ENCODE measurements around the gene PUS1.

PUS1 gene

GRCh38 chr12:131988054-131988796 lies 59.1 kb downstream of the PUS1 start:
- DNase-seq (ENCODE audit: low spot score): no peak
- TF ChIP-seq, protein P1, sequence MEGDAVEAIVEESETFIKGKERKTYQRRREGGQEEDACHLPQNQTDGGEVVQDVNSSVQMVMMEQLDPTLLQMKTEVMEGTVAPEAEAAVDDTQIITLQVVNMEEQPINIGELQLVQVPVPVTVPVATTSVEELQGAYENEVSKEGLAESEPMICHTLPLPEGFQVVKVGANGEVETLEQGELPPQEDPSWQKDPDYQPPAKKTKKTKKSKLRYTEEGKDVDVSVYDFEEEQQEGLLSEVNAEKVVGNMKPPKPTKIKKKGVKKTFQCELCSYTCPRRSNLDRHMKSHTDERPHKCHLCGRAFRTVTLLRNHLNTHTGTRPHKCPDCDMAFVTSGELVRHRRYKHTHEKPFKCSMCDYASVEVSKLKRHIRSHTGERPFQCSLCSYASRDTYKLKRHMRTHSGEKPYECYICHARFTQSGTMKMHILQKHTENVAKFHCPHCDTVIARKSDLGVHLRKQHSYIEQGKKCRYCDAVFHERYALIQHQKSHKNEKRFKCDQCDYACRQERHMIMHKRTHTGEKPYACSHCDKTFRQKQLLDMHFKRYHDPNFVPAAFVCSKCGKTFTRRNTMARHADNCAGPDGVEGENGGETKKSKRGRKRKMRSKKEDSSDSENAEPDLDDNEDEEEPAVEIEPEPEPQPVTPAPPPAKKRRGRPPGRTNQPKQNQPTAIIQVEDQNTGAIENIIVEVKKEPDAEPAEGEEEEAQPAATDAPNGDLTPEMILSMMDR (IDR thresholded peaks at IDR 0.05; ENCODE audit: extremely low read depth, missing control alignments): no peak

- no peak for DNase-seq (ENCODE audit: low spot score)
- TF ChIP-seq, protein P1 (IDR thresholded peaks at IDR 0.05; ENCODE audit: extremely low read depth, missing control alignments): no peak
Measured at GRCh38 chr12:131989021-131989420, 59.9 kb downstream of the PUS1 start.

GRCh38 chr12:131990066-131990979 lies 61.2 kb downstream of the PUS1 start:
- no peak for DNase-seq (ENCODE audit: low spot score)
- TF ChIP-seq, protein P1 (IDR thresholded peaks at IDR 0.05; ENCODE audit: extremely low read depth, missing control alignments): no peak

- DNase-seq (ENCODE audit: low spot score): no peak
- TF ChIP-seq, protein P1 (IDR thresholded peaks at IDR 0.05; ENCODE audit: extremely low read depth, missing control alignments): no peak
Measured at GRCh38 chr12:131990980-131991305, 61.9 kb downstream of the PUS1 start.

DNA sequence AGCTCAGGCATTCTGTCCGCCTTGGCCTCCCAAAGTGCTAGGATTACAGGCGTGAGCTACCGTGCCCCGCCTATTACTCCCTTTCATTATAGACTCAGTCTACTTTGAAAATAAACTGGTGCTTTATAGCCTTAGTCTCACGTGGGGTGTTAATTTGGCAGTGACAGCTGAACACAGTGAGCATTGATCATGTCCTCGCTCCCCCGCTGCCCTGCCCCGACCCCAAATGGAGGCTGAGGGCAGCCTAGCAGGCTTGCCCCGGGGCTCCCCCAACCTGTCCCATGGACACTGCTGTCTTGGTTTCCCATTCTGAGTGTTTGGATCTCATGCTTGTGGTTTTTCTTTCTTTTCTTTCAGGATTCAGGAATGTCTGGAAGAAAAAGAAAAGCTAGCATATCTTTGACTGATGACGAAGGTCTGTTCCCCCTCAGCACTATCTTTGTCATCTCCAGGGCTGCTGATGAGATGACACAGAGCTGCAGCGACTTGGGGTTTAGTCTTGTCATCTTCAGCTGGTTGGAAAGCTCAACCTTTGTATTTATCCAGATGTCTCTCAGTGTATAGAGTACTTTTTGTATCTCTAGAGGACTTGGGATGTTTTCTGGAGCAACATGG lies 62.8 kb downstream of the PUS1 start:
- TF ChIP-seq, protein P1 (IDR thresholded peaks at IDR 0.05; ENCODE audit: extremely low read depth, missing control alignments): no peak
- no peak for DNase-seq (ENCODE audit: low spot score)

DNA sequence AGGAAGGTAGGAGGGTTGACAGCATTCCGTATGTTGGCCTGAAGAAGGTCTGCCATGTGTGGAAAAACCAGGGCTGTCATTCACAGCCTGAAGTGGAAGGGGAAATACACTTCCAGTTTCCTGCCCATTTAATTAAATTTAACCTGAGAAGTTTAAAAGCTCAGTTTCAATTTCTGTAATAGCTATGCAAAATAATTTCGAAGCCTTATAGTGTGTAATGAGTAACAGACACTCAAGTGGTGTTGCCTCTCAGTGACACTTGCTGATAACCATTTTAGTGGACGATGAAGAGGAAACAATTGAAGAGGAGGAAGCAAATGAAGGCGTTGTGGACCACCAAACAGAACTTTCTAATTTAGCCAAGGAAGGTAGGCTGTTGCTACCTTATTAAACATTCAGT lies 65.5 kb downstream of the PUS1 start:
- DNase-seq (ENCODE audit: low spot score): peak; percentile 63

More for the DNA sequence above, 65.5 kb downstream of the PUS1 start:
- TF ChIP-seq, protein P1 (IDR thresholded peaks at IDR 0.05; ENCODE audit: extremely low read depth, missing control alignments): no peak
